SK-N-SH treated with all-trans-retinoic acid at 6 μM for 48 hours (cell line): ENCODE data around the gene RASD1.

Source experiments
- BACH2 ChIP-seq: fragments of 250-450 bp; sonication (Bioruptor Pico); IDR thresholded peaks from 2 replicates; pipeline ENCODE4 v1.9.0; 2021; ENCODE audit warnings: mild to moderate bottlenecking, borderline replicate concordance
- ISL1 ChIP-seq: fragments of 250-450 bp; sonication (Bioruptor Pico); IDR thresholded peaks from 2 replicates; pipeline ENCODE4 v2.1.2; 2022; ENCODE audit warnings: mild to moderate bottlenecking, moderate library complexity
- PATZ1 ChIP-seq: fragments of 250-450 bp; sonication (Bioruptor Pico); IDR thresholded peaks from 2 replicates; pipeline ENCODE4 v1.8.0; 2020; ENCODE audit warnings: mild to moderate bottlenecking, moderate library complexity, borderline replicate concordance
- SNAI2 ChIP-seq: fragments of 250-450 bp; sonication (Bioruptor Pico); IDR thresholded peaks from 2 replicates; pipeline ENCODE4 v1.5.0; 2020; ENCODE audit warnings: mild to moderate bottlenecking, moderate library complexity

DNA sequence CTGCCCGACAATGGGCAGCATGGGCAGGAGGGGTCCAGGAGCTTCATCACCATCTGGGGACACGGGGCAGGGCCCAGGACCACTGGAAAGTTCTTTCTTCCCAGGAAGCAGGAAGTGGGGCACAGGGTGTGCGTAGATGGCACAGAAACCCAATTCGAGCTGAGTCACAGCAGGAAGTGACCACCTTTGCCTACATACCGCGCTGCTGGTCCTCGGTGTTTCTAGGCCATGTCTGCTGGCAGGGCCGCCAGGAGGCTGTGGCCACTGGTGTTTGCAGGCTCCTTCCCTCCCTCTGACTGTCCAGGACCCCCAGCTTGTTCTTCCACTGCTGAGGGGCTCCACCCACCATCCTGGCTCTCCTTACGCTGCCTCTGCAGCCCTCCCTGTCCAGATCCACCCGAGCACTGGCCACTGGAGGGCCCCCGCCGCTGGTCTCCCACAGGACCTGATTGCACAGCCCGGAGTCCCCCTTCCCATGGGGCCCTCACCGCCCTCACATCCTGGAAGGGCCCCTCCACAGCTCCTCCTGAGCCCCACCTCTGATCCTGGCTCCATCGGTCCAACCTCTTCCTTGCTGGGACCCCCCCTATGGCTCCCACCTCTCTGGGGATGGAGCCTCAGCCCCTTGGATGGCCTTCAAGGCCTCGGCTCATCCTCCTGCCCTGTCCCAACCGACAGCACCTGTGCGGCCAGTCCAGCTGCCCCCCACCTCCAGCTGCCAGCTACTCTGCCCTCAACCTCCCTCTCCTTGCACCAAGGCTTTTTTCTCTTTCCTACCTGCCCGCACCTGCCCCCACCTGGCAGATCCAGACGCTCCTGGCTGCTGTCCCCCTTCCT is 14.5 kb upstream of the RASD1 start:
- TF ChIP-seq ISL1 (no peak), SNAI2 (CRISPR knock-in tag) (no peak), PATZ1 (CRISPR knock-in tag) (no peak), BACH2 (CRISPR knock-in tag) (no peak)
